NCI-H2227 (cell line): ENCODE data around the gene SPOUT1.
"Not testable (repeated sequence)": the region's sequence is repeated elsewhere in the genome, so short reads cannot be mapped to it uniquely, and the experiment has no call there.

Experiments used
- DNase-seq: peaks from one replicate; lab custom pipeline; 2025; ENCODE audit not compliant: unreplicated experiment; lab: John Stamatoyannopoulos, UW

Gene SPOUT1

GRCh38 chr9:128780093-128780492 lies 49.5 kb downstream of the SPOUT1 start:
- DNase-seq = not testable (repeated sequence)

GRCh38 chr9:128774804-128775203 lies 54.8 kb downstream of the SPOUT1 start:
- no peak for DNase-seq

GRCh38 chr9:128773049-128773448 lies 56.5 kb downstream of the SPOUT1 start:
- DNase-seq = no peak

- peak; percentile 91 for DNase-seq
Measured at GRCh38 chr9:128771745-128772519, 57.7 kb downstream of the SPOUT1 start, which contains the start of gene ZER1. Gene ZER1, minus strand, starts transcription at chr9:128771927. Its CDS starts 16,362 bp downstream, at chr9:128755565.

GRCh38 chr9:128771094-128771721 lies 58.4 kb downstream of the SPOUT1 start:
- DNase-seq = no peak

- no peak for DNase-seq
Measured at GRCh38 chr9:128770286-128771030, 59.1 kb downstream of the SPOUT1 start.
